Uterus (tissue), 2 donors: ENCODE data around the gene RIPOR2.

Experiments used
- POLR2A ChIP-seq, 2 donors: fragments of 450-650 bp; IDR thresholded peaks; one replicate each; pipeline ENCODE4 v1.6.1; 2016; ENCODE audit warnings: antibody characterized with exemption in 2 of 2, mild to moderate bottlenecking in 1 of 2, moderate library complexity in 1 of 2
- TF ChIP-seq, protein P1 (sequence below), 4 experiments: fragments of 200-600 bp in 2 of 4; fragments of 450-650 bp in 2 of 4; sonication (generic) in 2 of 4; IDR thresholded peaks; one replicate each; pipeline ENCODE4 v1.5.1; 2016 to 2019; ENCODE audit warnings: antibody characterized with exemption in 4 of 4, mild to moderate bottlenecking in 2 of 4, moderate library complexity in 1 of 4

DNA sequence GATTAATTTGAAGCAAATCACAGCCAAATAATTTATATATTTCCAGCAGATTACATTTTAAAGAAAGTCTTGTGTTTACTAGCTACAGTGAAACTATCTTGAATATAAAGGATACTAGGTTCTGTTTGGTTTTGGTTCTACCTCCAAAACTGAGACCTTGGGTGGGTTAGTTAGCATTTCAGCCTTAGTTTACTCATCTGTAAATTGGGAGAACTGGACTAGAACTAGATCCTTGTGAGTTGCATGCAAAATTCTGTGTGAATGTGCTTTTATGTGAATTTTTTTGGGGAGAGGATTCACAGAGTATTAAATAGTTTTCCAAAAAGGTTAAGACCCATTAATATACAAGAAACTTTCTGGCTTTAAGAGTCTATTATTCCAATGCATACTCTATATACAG, 156.9 kb downstream of the RIPOR2 start:
- TF ChIP-seq, protein P1, sequence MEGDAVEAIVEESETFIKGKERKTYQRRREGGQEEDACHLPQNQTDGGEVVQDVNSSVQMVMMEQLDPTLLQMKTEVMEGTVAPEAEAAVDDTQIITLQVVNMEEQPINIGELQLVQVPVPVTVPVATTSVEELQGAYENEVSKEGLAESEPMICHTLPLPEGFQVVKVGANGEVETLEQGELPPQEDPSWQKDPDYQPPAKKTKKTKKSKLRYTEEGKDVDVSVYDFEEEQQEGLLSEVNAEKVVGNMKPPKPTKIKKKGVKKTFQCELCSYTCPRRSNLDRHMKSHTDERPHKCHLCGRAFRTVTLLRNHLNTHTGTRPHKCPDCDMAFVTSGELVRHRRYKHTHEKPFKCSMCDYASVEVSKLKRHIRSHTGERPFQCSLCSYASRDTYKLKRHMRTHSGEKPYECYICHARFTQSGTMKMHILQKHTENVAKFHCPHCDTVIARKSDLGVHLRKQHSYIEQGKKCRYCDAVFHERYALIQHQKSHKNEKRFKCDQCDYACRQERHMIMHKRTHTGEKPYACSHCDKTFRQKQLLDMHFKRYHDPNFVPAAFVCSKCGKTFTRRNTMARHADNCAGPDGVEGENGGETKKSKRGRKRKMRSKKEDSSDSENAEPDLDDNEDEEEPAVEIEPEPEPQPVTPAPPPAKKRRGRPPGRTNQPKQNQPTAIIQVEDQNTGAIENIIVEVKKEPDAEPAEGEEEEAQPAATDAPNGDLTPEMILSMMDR (IDR thresholded peaks at IDR 0.05), result no peak
- no peak for TF ChIP-seq POLR2A (IDR thresholded peaks at IDR 0.05)
